Epidermal melanocyte (primary cell): ENCODE results near the gene CHST15.
A peak's percentile ranks its signal among the peaks of the same experiment; 100 is the strongest.
"Not testable (repeated sequence)": the region's sequence is repeated elsewhere in the genome, so short reads cannot be mapped to it uniquely, and the experiment has no call there.

Source experiments
- DNase-seq: peaks from one replicate; pipeline ENCODE4 v3.0.0; 2011; ENCODE audit warnings: low spot score; ENCODE audit not compliant: insufficient read length

The CHST15 gene

GRCh38 chr10:124124769-124125161 lies 31.4 kb upstream of the CHST15 start:
- no peak for DNase-seq

GRCh38 chr10:124124123-124124768 lies 30.8 kb upstream of the CHST15 start:
- no peak for DNase-seq

GRCh38 chr10:124123156-124123555 lies 29.8 kb upstream of the CHST15 start:
- no peak for DNase-seq

GRCh38 chr10:124122211-124122610 lies 28.8 kb upstream of the CHST15 start:
- no peak for DNase-seq

- DNase-seq: no peak
These were observed 27.1 kb upstream of the CHST15 start for GRCh38 chr10:124120410-124121061.

GRCh38 chr10:124119946-124120345 lies 26.5 kb upstream of the CHST15 start:
- no peak for DNase-seq

GRCh38 chr10:124119216-124119615 lies 25.8 kb upstream of the CHST15 start:
- no peak for DNase-seq

- no peak for DNase-seq
These were observed 24.4 kb upstream of the CHST15 start for GRCh38 chr10:124117833-124118232.

GRCh38 chr10:124117511-124117785 lies 24.1 kb upstream of the CHST15 start:
- DNase-seq: no peak

- DNase-seq: peak; percentile 15
These were observed 23.5 kb upstream of the CHST15 start for GRCh38 chr10:124116771-124117510.

GRCh38 chr10:124114696-124115095 lies 21.3 kb upstream of the CHST15 start:
- DNase-seq: no peak

GRCh38 chr10:124112891-124113580 lies 19.6 kb upstream of the CHST15 start:
- DNase-seq: no peak

- DNase-seq: no peak
These were observed 17.5 kb upstream of the CHST15 start for GRCh38 chr10:124110882-124111281.

- no peak for DNase-seq
These were observed 15.9 kb upstream of the CHST15 start for GRCh38 chr10:124109261-124109660.

GRCh38 chr10:124107072-124107471 lies 13.7 kb upstream of the CHST15 start:
- DNase-seq: no peak

GRCh38 chr10:124106241-124106879 lies 13.0 kb upstream of the CHST15 start:
- no peak for DNase-seq

- no peak for DNase-seq
These were observed 12.2 kb upstream of the CHST15 start for GRCh38 chr10:124105594-124105993.

- no peak for DNase-seq
These were observed 11.6 kb upstream of the CHST15 start for GRCh38 chr10:124105045-124105444.

GRCh38 chr10:124104011-124104627 lies 10.7 kb upstream of the CHST15 start:
- DNase-seq: no peak

GRCh38 chr10:124101351-124101750 lies 8.0 kb upstream of the CHST15 start:
- no peak for DNase-seq

GRCh38 chr10:124100651-124101050 lies 7.3 kb upstream of the CHST15 start:
- DNase-seq: not testable (repeated sequence)
